Heart left ventricle (tissue), 16 donors: ENCODE measurements around the gene SLC25A33. TPM values are rescaled to one million over a fixed set of nuclear protein-coding genes. Genes with fewer than 3 reads are reported as not detected.

ENCODE experiments used
- ATAC-seq, 4 donors: fragments of 200-7000 bp; cut with Tn5 transposase; one replicate each; pipeline ENCODE4 v1.9.1; 2020 to 2022; ENCODE audit warnings: moderate library complexity in 4 of 4, mild to moderate bottlenecking in 3 of 4, moderate number of reproducible peaks in 1 of 4
- DNase-seq, 5 donors: peaks; one replicate each; pipeline ENCODE4 v3.0.0-alpha.2; 2020
- H3K27ac ChIP-seq, 12 donors: fragments of 200-600 bp; sonication (generic) in 4 of 12; one replicate each; pipeline versions ENCODE4 v1.5.0 to v1.8.0; 2016 to 2022; ENCODE audit warnings: mild to moderate bottlenecking in 2 of 12
- H3K27me3 ChIP-seq, 9 donors: fragments of 200-600 bp; sonication (generic) in 2 of 9; one replicate each; pipeline versions ENCODE4 v1.5.1 to v1.8.0; 2016 to 2022; ENCODE audit warnings: mild to moderate bottlenecking in 3 of 9
- H3K36me3 ChIP-seq, 9 donors: fragments of 200-600 bp; sonication (generic) in 2 of 9; one replicate each; pipeline versions ENCODE4 v1.5.0 to v1.8.0; 2018 to 2022; ENCODE audit warnings: mild to moderate bottlenecking in 2 of 9
- H3K4me1 ChIP-seq, 12 donors: fragments of 200-600 bp; sonication (generic) in 4 of 12; one replicate each; pipeline versions ENCODE4 v1.5.0 to v1.8.0; 2016 to 2022; ENCODE audit warnings: mild to moderate bottlenecking in 3 of 12
- H3K4me3 ChIP-seq, 12 donors: fragments of 200-600 bp; sonication (generic) in 4 of 12; one replicate each; pipeline versions ENCODE4 v1.5.0 to v1.8.0; 2017 to 2022; ENCODE audit warnings: mild to moderate bottlenecking in 9 of 12, moderate library complexity in 4 of 12
- H3K9me3 ChIP-seq, 12 donors: fragments of 200-600 bp; sonication (generic) in 4 of 12; one replicate each; pipeline versions ENCODE4 v1.5.0 to v1.8.0; 2016 to 2022; ENCODE audit warnings: mild to moderate bottlenecking in 1 of 12
- CTCF ChIP-seq, 12 donors: fragments of 200-600 bp; sonication (generic) in 4 of 12; IDR thresholded peaks; one replicate each; pipeline versions ENCODE4 v1.5.0 to v1.8.0; 2018 to 2022; ENCODE audit warnings: antibody characterized with exemption in 12 of 12, mild to moderate bottlenecking in 5 of 12
- POLR2A ChIP-seq, 2 donors: fragments of 450-650 bp; IDR thresholded peaks; one replicate each; pipeline ENCODE4 v1.6.1; 2017; ENCODE audit warnings: antibody characterized with exemption in 2 of 2, mild to moderate bottlenecking in 2 of 2, moderate library complexity in 2 of 2
- WGBS, 4 donors: extraction: QIAGEN DNeasy Blood & Tissue Kit in 2 of 4; methylation state at CpG; one replicate each; pipeline versions ENCODE4 v1.1.5 to v1.1.7; 2013 to 2018; 5-methylcytosine and 5-hydroxymethylcytosine counted together
- intact Hi-C, 10 donors: fragments of 100-400 bp; cut with DNase I; formaldehyde crosslinking; loops; one replicate each; pipeline versions ENCODE4 v1.11.1 to v1.14.2; 2022
- polyA plus RNA-seq, 2 donors: library from polyadenylated mRNA; stranded (reverse); fragments of 200-250 nt; gene quantifications; one replicate each; pipeline ENCODE4 v1.2.3, GENCODE V29; 2013
- total RNA-seq, 9 donors: library from RNA; depleted of rRNA in 2 of 9; stranded (reverse); fragments of >200 nt in 2 of 9; fragmentation: NEBNext Ultra II Directional in 3 of 9; extraction: Animal tissue kit (Norgen Biotek cat#: 25700) in 3 of 9; gene quantifications; one replicate each; pipeline versions ENCODE4 v1.1.0 to v1.2.4, GENCODE V29; 2016 to 2023
- donor health status: ischemic (EF 13 %, LVEDD 7.1; RV severe dilation, severe dysfunction).
- donor health status: healthy with polysubstance abuse.
- donor health status: DM: no; HTN: yes; CAD: no.
- donor health status: DM: no; HTN: no; CAD: no.
- donor health status: ischemic (EF 25% LVEDD 6.9; RV normal size, moderate dysfunction).
- donor health status: ischemic (EF 25% LVEDD 5.7; RV mildly dilated, moderate dysfunction).
- donor health status: healthy.
- donor health status: DM: yes; HTN: yes; CAD: no.
- donor health status: ischemic (EF 35%, LVEDD 5.7; RV mildly dilated, moderate dysfunction).
- donor health status: nonischemic (EF 11% LVEDD 7.7; RV severe dilation, severe dysfunction).
- donor health status: DM: yes; HTN: yes; CAD: no.
- donor health status: PGD.
- donor health status: ischemic (EF 29% LVEDD 5.4; RV normal size, mild dysfunction).
- donor health status: nonischemic (EF 23%, LVEDD 6.1; RV moderate dilation, normal function).

Gene SLC25A33
- total and polyA plus RNA-seq, 11 donors, result 2.8 to 9.7 (median 4.5) TPM

- ATAC-seq (no peak), DNase-seq (peak in 1 of 5 donors; percentile 13)
- no peak overlapping the region for H3K4me3 ChIP-seq
- H3K27ac ChIP-seq, result peak overlapping the region in 2 of 12 donors; percentile 49 to 61
- WGBS, 4 donors, result 96 to 98% (median 97%) methylated on average over 12 to 14 of the region's 14 CpGs
- no peaks in the 10 kb centered on the region for H3K27me3 ChIP-seq
- intact Hi-C loops, result no loop called here
- no peak for TF ChIP-seq POLR2A (IDR thresholded peaks at IDR 0.05)
- TF ChIP-seq CTCF (IDR thresholded peaks at IDR 0.05), result no peak
- H3K36me3 ChIP-seq, result peaks cover 0 to 66% (median 51%) of the 10 kb centered on the region in 9 donors
- H3K4me1 ChIP-seq, result peaks cover 0 to 25% (median 0%) of the 10 kb centered on the region in 12 donors
- no peaks in the 10 kb centered on the region for H3K9me3 ChIP-seq
Observed at GRCh38 chr1:9605946-9606455, 66.7 kb downstream of the SLC25A33 start.

GRCh38 chr1:9606458-9606857 lies 67.2 kb downstream of the SLC25A33 start:
- intact Hi-C loops, result no loop called here
- 76 to 87% (median 82%) methylated on average over 21 of the region's 21 CpGs for WGBS, 4 donors
- H3K27me3 ChIP-seq, result no peaks in the 10 kb centered on the region
- H3K27ac ChIP-seq, result peak overlapping the region in 2 of 12 donors; percentile 49 to 61
- ATAC-seq (no peak), DNase-seq (peak in 1 of 5 donors; percentile 45)
- H3K9me3 ChIP-seq, result no peaks in the 10 kb centered on the region
- H3K4me3 ChIP-seq, result no peak overlapping the region
- peaks cover 0 to 25% (median 0%) of the 10 kb centered on the region in 12 donors for H3K4me1 ChIP-seq
- TF ChIP-seq POLR2A (IDR thresholded peaks at IDR 0.05) (no peak), CTCF (IDR thresholded peaks at IDR 0.05) (no peak)
- peaks cover 0 to 66% (median 48%) of the 10 kb centered on the region in 9 donors for H3K36me3 ChIP-seq

- peak in 2 of 5 donors; percentile 64 to 71 for DNase-seq
- H3K27me3 ChIP-seq, result no peaks in the 10 kb centered on the region
- intact Hi-C loops, result no loop called here
- peak overlapping the region in 3 of 12 donors; percentile 19 to 61 (median 49) for H3K27ac ChIP-seq
- peaks cover 0 to 25% (median 0%) of the 10 kb centered on the region in 12 donors for H3K4me1 ChIP-seq
- H3K4me3 ChIP-seq, result no peak overlapping the region
- ATAC-seq, result peak; percentile 68 to 72 (median 70)
- peaks cover 0 to 66% (median 48%) of the 10 kb centered on the region in 9 donors for H3K36me3 ChIP-seq
- H3K9me3 ChIP-seq, result no peaks in the 10 kb centered on the region
- no peak for TF ChIP-seq CTCF (IDR thresholded peaks at IDR 0.05)
- no peak for TF ChIP-seq POLR2A (IDR thresholded peaks at IDR 0.05)
- WGBS, 4 donors, result 43 to 58% (median 51%) methylated on average over 10 of the region's 10 CpGs
Observed at GRCh38 chr1:9606948-9607347, 67.7 kb downstream of the SLC25A33 start.

GRCh38 chr1:9607352-9607751 lies 68.1 kb downstream of the SLC25A33 start:
- no peaks in the 10 kb centered on the region for H3K9me3 ChIP-seq
- ATAC-seq, result no peak
- peak overlapping the region in 2 of 12 donors; percentile 49 to 61 for H3K27ac ChIP-seq
- H3K4me3 ChIP-seq, result no peak overlapping the region
- H3K27me3 ChIP-seq, result no peaks in the 10 kb centered on the region
- peaks cover 0 to 66% (median 46%) of the 10 kb centered on the region in 9 donors for H3K36me3 ChIP-seq
- no peak for DNase-seq
- 85 to 87% (median 86%) methylated on average over 19 of the region's 19 CpGs for WGBS, 4 donors
- intact Hi-C loops, result no loop called here
- TF ChIP-seq POLR2A (IDR thresholded peaks at IDR 0.05) (no peak), CTCF (IDR thresholded peaks at IDR 0.05) (no peak)
- peaks cover 0 to 25% (median 0%) of the 10 kb centered on the region in 12 donors for H3K4me1 ChIP-seq
